ENCODE data around the gene NFIB.

GRCh38 chr9:14301006-14301405, 12.9 kb downstream of the NFIB start:
- TF ChIP-seq CTCF (IDR thresholded peaks at IDR 0.05) (no peak), POLR2A (IDR thresholded peaks at IDR 0.05) (no peak)

Measured in body of pancreas (tissue), 4 donors.